ENCODE measurements around the gene KCNF1. TPM values are rescaled to one million over a fixed set of nuclear protein-coding genes. Genes with fewer than 3 reads are reported as not detected.

KCNF1 gene
- total RNA-seq, 1 donor from 2014 or later: 8.4 TPM

- no peak for DNase-seq (ENCODE audit: low spot score)
- TF ChIP-seq, protein P1, sequence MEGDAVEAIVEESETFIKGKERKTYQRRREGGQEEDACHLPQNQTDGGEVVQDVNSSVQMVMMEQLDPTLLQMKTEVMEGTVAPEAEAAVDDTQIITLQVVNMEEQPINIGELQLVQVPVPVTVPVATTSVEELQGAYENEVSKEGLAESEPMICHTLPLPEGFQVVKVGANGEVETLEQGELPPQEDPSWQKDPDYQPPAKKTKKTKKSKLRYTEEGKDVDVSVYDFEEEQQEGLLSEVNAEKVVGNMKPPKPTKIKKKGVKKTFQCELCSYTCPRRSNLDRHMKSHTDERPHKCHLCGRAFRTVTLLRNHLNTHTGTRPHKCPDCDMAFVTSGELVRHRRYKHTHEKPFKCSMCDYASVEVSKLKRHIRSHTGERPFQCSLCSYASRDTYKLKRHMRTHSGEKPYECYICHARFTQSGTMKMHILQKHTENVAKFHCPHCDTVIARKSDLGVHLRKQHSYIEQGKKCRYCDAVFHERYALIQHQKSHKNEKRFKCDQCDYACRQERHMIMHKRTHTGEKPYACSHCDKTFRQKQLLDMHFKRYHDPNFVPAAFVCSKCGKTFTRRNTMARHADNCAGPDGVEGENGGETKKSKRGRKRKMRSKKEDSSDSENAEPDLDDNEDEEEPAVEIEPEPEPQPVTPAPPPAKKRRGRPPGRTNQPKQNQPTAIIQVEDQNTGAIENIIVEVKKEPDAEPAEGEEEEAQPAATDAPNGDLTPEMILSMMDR (IDR thresholded peaks at IDR 0.05; ENCODE audit: unreplicated experiment): no peak
- H3K27ac Mint-ChIP-seq (ENCODE audit: unreplicated experiment): no peak overlapping the region
- peaks cover 10% of the 10 kb centered on the region for H3K4me1 Mint-ChIP-seq (ENCODE audit: unreplicated experiment)
- H3K9me3 Mint-ChIP-seq (ENCODE audit: unreplicated experiment): no peaks in the 10 kb centered on the region
- H3K4me3 Mint-ChIP-seq (ENCODE audit: unreplicated experiment): no peak overlapping the region
- H3K27me3 Mint-ChIP-seq (ENCODE audit: unreplicated experiment): peaks cover 14% of the 10 kb centered on the region
- peaks cover 11% of the 10 kb centered on the region for H3K36me3 Mint-ChIP-seq (ENCODE audit: low read depth, unreplicated experiment)
These were observed 7.1 kb downstream of the KCNF1 start for GRCh38 chr2:10918661-10919409.

DNA sequence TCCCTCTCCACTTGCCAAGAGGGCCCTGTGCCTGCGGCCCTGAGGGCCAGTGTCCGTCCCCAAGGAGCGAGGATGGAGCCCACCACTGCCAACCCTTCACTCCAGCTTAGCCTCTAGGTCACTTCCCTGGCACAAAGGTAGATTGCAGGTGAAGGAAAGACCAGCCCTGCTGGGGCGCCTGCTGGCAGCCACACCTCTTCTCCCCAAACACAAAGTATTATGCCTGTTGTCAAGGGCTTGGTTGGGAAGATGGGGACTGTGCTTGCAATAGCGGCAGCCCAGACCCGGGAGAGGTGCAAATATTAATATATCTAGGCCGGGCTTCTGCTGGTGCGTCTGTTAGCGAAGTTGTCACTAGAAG, 7.7 kb downstream of the KCNF1 start:
- Mint-ChIP-seq H3K9me3 (ENCODE audit: unreplicated experiment) (no peaks in the 10 kb centered on the region), H3K4me1 (ENCODE audit: unreplicated experiment) (peaks cover 10% of the 10 kb centered on the region), H3K4me3 (ENCODE audit: unreplicated experiment) (no peak overlapping the region), H3K27me3 (ENCODE audit: unreplicated experiment) (peaks cover 13% of the 10 kb centered on the region), H3K27ac (ENCODE audit: unreplicated experiment) (no peak overlapping the region), H3K36me3 (ENCODE audit: low read depth, unreplicated experiment) (peaks cover 10% of the 10 kb centered on the region)
- DNase-seq (ENCODE audit: low spot score): no peak
- TF ChIP-seq, protein P1 (IDR thresholded peaks at IDR 0.05; ENCODE audit: unreplicated experiment): no peak

- Mint-ChIP-seq H3K27me3 (ENCODE audit: unreplicated experiment) (peaks cover 10% of the 10 kb centered on the region), H3K4me1 (ENCODE audit: unreplicated experiment) (peaks cover 10% of the 10 kb centered on the region), H3K9me3 (ENCODE audit: unreplicated experiment) (no peaks in the 10 kb centered on the region), H3K27ac (ENCODE audit: unreplicated experiment) (no peak overlapping the region), H3K4me3 (ENCODE audit: unreplicated experiment) (no peak overlapping the region), H3K36me3 (ENCODE audit: low read depth, unreplicated experiment) (peaks cover 6% of the 10 kb centered on the region)
- TF ChIP-seq, protein P1 (IDR thresholded peaks at IDR 0.05; ENCODE audit: unreplicated experiment): no peak
- DNase-seq (ENCODE audit: low spot score): no peak
These were observed 8.3 kb downstream of the KCNF1 start for GRCh38 chr2:10919771-10920621.

GRCh38 chr2:10920764-10921388, 9.1 kb downstream of the KCNF1 start:
- Mint-ChIP-seq H3K36me3 (ENCODE audit: low read depth, unreplicated experiment) (peaks cover 6% of the 10 kb centered on the region), H3K27me3 (ENCODE audit: unreplicated experiment) (peaks cover 8% of the 10 kb centered on the region), H3K4me1 (ENCODE audit: unreplicated experiment) (peaks cover 10% of the 10 kb centered on the region), H3K27ac (ENCODE audit: unreplicated experiment) (no peak overlapping the region), H3K4me3 (ENCODE audit: unreplicated experiment) (no peak overlapping the region), H3K9me3 (ENCODE audit: unreplicated experiment) (no peaks in the 10 kb centered on the region)
- DNase-seq (ENCODE audit: low spot score): no peak
- TF ChIP-seq, protein P1 (IDR thresholded peaks at IDR 0.05; ENCODE audit: unreplicated experiment): no peak

All from endothelial cell (in vitro differentiated cells).